Adipocyte (in vitro differentiated cells): Measurements from ENCODE around the gene NALCN.

ENCODE experiments used
- DNase-seq: peaks from one replicate; pipeline ENCODE4 v3.0.0-alpha.2; 2015; ENCODE audit warnings: low read depth
- H3K27me3 ChIP-seq: replicated peaks from 2 replicates; pipeline ENCODE4 v1.7.0; 2013; ENCODE audit warnings: mild to moderate bottlenecking, low read length, moderate library complexity; ENCODE audit not compliant: control insufficient read depth, insufficient read depth
- H3K36me3 ChIP-seq: 2 replicates; pipeline ENCODE4 v1.7.0; 2013; ENCODE audit warnings: low read length, mild to moderate bottlenecking, moderate library complexity; ENCODE audit not compliant: control insufficient read depth, insufficient read depth, severe bottlenecking
- H3K4me1 ChIP-seq: 2 replicates; pipeline ENCODE4 v1.7.0; 2013; ENCODE audit warnings: mild to moderate bottlenecking, low read length, moderate library complexity; ENCODE audit not compliant: control insufficient read depth, insufficient read depth
- H3K4me3 ChIP-seq: 2 replicates; pipeline ENCODE4 v1.7.0; 2013; ENCODE audit warnings: mild to moderate bottlenecking, low read length, moderate library complexity
- H3K9ac ChIP-seq: 2 replicates; pipeline ENCODE4 v1.7.0; 2013; ENCODE audit warnings: mild to moderate bottlenecking, low read length, moderate library complexity
- H3K9me3 ChIP-seq: 2 replicates; pipeline ENCODE4 v1.7.0; 2013; ENCODE audit warnings: mild to moderate bottlenecking, low read length, moderate library complexity; ENCODE audit not compliant: control insufficient read depth

NALCN gene

DNA sequence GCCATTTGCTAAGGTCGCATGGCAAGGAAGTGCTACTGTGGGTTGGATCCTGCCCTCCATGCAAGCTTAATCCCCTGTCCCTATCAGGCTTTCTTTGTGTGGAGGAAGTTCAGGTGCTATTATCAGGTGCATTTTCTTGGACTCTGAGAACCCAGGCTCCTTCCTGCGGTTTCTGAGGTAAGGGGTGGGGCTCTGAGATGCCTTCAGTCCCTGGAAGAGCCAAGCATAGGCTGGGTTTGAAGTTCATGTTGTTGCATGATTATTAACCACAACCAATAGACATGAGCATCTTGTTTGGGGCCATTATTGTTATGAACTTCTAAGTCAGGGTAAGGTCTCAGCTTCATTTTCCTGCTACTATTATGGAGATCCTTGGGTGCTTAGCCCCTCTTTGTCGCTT lies 109.5 kb downstream of the NALCN start:
- peak overlapping the region; percentile 69 for H3K9ac ChIP-seq
- no peaks in the 10 kb centered on the region for H3K27me3 ChIP-seq
- no peak for DNase-seq
- H3K4me1 ChIP-seq = peaks cover 35% of the 10 kb centered on the region
- H3K36me3 ChIP-seq = no peaks in the 10 kb centered on the region
- no peak overlapping the region for H3K4me3 ChIP-seq
- no peaks in the 10 kb centered on the region for H3K9me3 ChIP-seq

DNA sequence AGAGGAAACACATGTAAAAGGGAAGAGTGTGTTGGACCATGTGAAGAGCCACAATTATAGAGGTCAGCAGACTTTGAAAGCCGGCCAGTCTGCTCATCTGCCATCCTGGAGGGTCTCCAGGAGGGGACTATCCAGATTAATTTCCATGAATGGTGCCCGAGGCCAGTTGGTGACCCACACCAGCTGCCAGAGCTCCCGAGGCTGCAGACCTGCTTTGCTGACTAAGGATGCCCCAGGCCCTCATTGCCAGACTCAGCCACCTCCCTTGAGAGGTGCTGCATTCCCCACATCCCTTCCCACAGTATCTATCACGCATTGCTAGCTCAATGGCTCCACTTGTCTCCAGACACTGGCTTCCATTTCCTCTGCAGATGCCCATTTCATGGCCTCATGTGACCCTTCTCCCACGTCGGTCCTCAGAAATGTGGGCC lies 110.3 kb downstream of the NALCN start:
- H3K4me1 ChIP-seq = peaks cover 35% of the 10 kb centered on the region
- no peaks in the 10 kb centered on the region for H3K27me3 ChIP-seq
- H3K9ac ChIP-seq = peak overlapping the region; percentile 69
- H3K36me3 ChIP-seq = no peaks in the 10 kb centered on the region
- H3K4me3 ChIP-seq = no peak overlapping the region
- no peaks in the 10 kb centered on the region for H3K9me3 ChIP-seq
- no peak for DNase-seq

DNA sequence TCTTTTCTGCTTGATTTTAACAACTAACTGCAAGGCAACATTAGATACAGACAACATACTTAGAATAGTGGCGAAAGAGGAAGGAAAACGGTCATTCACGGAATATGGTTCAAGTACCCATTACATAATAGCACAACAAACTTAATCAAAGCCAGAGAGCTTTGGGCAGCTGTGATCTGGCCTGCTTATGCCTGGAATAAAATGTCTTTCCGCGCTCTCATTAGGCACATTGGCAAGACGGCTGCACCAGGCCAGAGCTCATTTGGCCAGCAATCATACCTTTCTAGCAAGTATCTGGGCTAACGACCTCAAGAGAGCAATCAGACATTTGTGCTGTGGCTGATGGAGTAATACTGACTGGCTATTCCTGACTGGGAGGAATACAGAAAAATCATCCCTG lies 112.8 kb downstream of the NALCN start:
- Histone ChIP-seq H3K4me3 (no peak overlapping the region), H3K27me3 (no peaks in the 10 kb centered on the region), H3K36me3 (no peaks in the 10 kb centered on the region), H3K9me3 (no peaks in the 10 kb centered on the region), H3K9ac (no peak overlapping the region), H3K4me1 (peaks cover 22% of the 10 kb centered on the region)
- no peak for DNase-seq

DNA sequence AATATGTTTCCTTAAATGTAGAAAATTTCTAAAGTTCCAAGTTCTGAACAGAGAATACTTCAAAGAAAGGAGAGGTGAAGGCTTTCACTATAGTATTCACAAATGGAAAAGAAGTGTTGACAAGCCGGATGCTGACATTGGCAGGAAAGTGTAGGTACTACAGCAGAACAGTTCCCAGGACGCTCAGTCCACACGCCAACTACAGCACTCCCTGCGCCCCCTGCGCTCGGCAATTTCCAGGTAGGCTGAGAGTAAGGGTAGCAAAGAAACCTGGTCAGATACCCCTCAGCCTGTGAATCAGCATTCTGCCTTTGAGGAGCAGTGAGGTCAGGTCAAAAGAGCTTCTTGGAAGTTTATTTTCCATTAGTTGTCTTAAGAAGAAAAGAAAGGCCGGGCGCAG lies 115.3 kb downstream of the NALCN start:
- Histone ChIP-seq H3K4me1 (no peaks in the 10 kb centered on the region), H3K27me3 (no peaks in the 10 kb centered on the region), H3K9ac (no peak overlapping the region), H3K36me3 (no peaks in the 10 kb centered on the region), H3K4me3 (no peak overlapping the region), H3K9me3 (peaks cover under 1% of the 10 kb centered on the region)
- DNase-seq = no peak

DNA sequence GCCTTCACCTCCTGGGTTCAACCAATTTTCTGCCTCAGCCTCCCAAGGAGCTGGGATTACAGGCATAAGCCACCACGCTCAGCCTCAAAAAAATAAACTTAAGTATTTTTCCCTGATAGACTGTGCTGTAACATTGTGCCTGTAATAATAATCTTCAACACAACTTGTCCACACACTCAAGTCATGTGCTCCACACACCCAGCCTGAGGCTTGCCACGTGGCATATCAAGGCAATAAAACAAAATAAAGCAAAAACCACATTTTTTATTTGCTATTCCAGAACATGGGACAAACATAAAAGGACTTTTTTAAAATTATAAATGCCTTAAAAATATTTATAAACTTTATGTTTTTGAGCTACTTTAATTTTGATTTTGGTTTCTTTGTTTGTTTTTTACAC lies 115.8 kb downstream of the NALCN start:
- Histone ChIP-seq H3K36me3 (no peaks in the 10 kb centered on the region), H3K4me3 (no peak overlapping the region), H3K4me1 (no peaks in the 10 kb centered on the region), H3K9ac (no peak overlapping the region), H3K9me3 (peaks cover 5% of the 10 kb centered on the region), H3K27me3 (no peaks in the 10 kb centered on the region)
- DNase-seq = no peak

DNA sequence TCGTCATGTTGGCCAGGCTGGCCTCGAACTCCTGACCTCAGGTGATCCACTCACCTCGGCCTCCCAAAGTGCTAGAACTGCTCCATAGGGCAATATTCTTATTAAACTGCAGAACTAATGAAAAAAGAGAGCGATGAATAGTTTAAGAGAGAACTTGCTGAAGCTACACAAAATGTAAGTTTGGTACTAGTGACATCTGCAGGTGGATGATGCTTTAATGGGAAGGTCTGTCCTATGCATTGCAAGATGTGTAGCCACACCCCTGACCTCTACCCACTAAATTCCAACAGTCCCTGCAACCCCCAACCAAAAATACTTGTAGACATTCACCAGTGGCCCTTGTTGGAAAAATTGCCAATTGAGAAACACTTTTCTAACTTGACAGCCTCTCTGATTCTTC lies 117.8 kb downstream of the NALCN start:
- Histone ChIP-seq H3K36me3 (no peaks in the 10 kb centered on the region), H3K4me1 (no peaks in the 10 kb centered on the region), H3K9ac (no peak overlapping the region), H3K9me3 (peaks cover 21% of the 10 kb centered on the region), H3K4me3 (no peak overlapping the region), H3K27me3 (no peaks in the 10 kb centered on the region)
- no peak for DNase-seq

DNA sequence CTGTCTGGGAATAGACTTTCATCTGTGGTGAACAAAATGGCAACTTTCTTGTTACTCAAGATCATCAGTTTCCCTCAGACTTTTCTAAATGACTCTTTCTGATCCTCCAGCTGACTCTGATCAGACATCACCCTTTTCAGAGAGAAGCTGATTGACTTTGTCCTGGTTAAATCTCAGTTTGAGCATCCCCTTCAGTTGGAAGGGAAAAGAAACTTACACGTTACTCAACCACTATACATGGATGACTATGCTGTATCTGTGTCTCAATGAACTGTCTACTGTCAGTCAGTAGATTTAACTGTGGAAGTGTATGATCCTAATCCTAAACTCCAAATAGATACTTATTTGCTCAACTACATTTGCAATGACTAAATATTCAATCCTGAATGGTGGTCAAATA lies 118.5 kb downstream of the NALCN start:
- Histone ChIP-seq H3K4me3 (no peak overlapping the region), H3K9ac (no peak overlapping the region), H3K36me3 (no peaks in the 10 kb centered on the region), H3K4me1 (no peaks in the 10 kb centered on the region), H3K27me3 (no peaks in the 10 kb centered on the region), H3K9me3 (peaks cover 21% of the 10 kb centered on the region)
- DNase-seq = no peak

DNA sequence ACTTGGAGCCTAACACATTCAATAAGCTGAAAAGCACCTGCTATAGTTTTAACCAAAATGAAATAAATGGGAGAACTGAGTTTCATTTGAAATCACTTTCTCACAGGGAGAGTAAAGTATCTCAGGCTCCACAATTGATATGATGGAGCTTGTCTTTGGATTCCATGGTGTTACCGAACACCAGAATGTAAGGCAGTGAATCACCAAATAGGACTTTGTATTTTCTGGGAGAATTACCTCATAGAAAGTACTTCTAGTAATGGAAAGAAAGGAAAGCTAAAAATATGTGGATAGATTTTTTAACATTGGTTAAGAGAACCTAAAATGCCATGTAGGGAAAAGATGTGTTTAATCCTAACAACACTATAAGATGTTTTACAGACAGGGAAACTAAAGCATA lies 123.6 kb downstream of the NALCN start:
- Histone ChIP-seq H3K4me3 (no peak overlapping the region), H3K27me3 (no peaks in the 10 kb centered on the region), H3K9me3 (peaks cover 21% of the 10 kb centered on the region), H3K4me1 (no peaks in the 10 kb centered on the region), H3K36me3 (no peaks in the 10 kb centered on the region), H3K9ac (no peak overlapping the region)
- peak; percentile 32 for DNase-seq

DNA sequence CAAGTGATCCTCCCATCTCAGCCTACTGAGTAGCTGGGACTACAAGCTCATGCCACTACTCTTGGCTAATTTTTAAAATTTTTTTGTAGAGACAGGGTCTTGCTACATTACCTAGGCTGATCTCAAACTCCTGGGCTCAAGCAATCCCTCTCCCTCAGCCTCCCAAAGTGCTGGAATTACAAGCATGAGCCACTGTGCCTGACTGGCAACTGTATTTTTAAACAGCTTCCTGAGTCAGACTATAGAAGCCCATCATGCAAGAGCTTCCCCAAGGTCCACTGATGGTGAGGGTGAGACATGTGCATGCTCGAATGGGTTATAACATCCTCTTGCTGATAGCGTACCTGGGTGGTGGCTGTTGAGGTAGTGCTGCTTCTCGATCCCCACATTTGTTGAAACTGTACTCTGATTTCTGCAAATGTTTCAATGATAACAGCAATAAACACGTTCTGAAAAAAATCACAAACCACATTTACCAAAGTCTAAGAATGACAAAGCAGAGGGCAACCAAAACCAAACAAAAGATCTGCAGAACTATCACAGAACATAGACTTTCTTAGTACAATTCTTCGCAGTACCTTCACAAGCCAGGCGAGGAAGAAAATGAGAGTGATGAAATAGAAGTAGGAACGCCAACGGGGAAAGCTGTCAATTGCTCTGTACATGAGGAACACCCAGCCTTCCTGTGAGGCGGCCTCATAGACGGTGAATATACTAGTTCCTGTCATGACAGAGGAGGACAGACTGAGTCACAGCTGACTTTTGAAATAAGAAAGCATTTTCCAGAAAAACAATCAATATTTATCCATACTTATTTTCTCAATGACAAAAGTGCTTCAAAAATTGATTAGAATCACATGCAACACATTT lies 124.4 kb downstream of the NALCN start:
- DNase-seq = no peak
- no peaks in the 10 kb centered on the region for H3K4me1 ChIP-seq
- H3K9me3 ChIP-seq = peaks cover 21% of the 10 kb centered on the region
- no peaks in the 10 kb centered on the region for H3K27me3 ChIP-seq
- H3K9ac ChIP-seq = no peak overlapping the region
- no peak overlapping the region for H3K4me3 ChIP-seq
- no peaks in the 10 kb centered on the region for H3K36me3 ChIP-seq

DNA sequence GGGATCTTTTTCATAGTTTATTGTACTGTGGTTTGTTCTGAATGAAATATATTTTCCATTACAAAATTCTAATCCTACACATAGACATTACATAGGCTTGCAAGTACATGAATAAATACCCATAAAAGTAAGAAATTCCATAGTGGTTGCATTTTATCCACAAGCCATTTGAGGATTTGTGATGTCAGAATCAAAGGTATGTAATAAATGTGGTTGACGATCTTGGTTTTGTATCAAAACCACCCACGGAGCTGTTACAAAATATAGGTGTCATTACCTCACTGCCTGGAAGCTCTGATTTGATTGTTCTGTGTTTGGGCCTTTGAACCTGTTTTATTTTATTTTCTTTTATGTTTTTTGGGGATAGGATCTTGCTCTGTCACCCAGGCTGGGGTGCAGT lies 125.1 kb downstream of the NALCN start:
- Histone ChIP-seq H3K9ac (no peak overlapping the region), H3K27me3 (no peaks in the 10 kb centered on the region), H3K9me3 (peaks cover 21% of the 10 kb centered on the region), H3K4me3 (no peak overlapping the region), H3K36me3 (no peaks in the 10 kb centered on the region), H3K4me1 (no peaks in the 10 kb centered on the region)
- peak; percentile 45 for DNase-seq

DNA sequence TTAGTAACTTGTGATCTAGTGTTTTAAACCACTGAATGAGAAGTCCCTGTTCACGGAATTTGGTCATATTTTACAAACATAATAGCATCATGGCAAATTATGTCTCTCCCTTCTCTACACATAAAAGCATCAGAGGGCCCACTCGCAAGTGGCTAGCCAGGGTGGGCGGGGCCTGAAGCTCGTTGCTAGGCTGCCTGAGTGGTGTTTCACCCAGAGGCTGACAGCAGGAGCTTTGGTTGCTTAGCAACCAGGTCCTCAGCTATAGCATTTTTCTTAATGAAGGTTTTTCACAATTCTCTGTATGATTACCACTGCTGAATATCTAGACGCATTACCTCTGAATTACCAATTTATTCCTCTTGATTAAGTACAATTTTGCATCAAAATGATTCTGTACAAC lies 126.5 kb downstream of the NALCN start:
- peak; percentile 48 for DNase-seq
- Histone ChIP-seq H3K4me1 (no peaks in the 10 kb centered on the region), H3K27me3 (no peaks in the 10 kb centered on the region), H3K36me3 (no peaks in the 10 kb centered on the region), H3K4me3 (no peak overlapping the region), H3K9ac (no peak overlapping the region), H3K9me3 (peaks cover 8% of the 10 kb centered on the region)

DNA sequence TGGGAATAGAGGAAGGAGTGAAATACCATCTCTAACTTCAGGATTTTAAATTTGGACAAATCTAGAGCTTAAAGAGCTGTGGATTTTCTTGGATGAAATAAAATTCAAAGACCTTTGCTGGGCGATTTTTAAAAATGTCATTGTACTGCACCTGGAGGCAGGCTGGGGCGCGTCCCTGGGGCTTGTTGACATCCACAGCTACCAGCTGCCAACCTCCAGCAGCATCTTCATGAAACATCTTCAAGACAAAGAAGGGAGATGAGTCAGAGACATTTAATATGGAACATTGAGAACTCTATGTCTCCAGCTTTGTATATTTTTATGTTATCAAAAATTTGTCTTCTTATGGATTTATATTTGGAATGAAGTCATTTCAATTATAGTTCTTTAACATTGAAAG lies 132.5 kb downstream of the NALCN start:
- Histone ChIP-seq H3K36me3 (no peaks in the 10 kb centered on the region), H3K9me3 (no peaks in the 10 kb centered on the region)

More for the DNA sequence above, 132.5 kb downstream of the NALCN start:
- H3K9ac ChIP-seq = no peak overlapping the region
- DNase-seq = no peak
- no peaks in the 10 kb centered on the region for H3K27me3 ChIP-seq
- no peak overlapping the region for H3K4me3 ChIP-seq
- H3K4me1 ChIP-seq = no peaks in the 10 kb centered on the region
